ENCODE data around the gene GRK5.
A peak's percentile ranks its signal among the peaks of the same experiment; 100 is the strongest.

Gene GRK5

GRCh38 chr10:119339109-119339508, 131.7 kb downstream of the GRK5 start:
- peaks cover 0 to 29% (median 6%) of the 10 kb centered on the region in 4 donors for H3K4me1 ChIP-seq
- H3K27me3 ChIP-seq: no peaks in the 10 kb centered on the region
- no peak for TF ChIP-seq CTCF (IDR thresholded peaks at IDR 0.05)
- H3K27ac ChIP-seq: no peak overlapping the region
- no peaks in the 10 kb centered on the region for H3K9me3 ChIP-seq
- intact Hi-C loops (cut with DNase I; ENCODE audit: low total_unique reads): no loop called here
- H3K36me3 ChIP-seq: peaks cover 0 to 15% (median 8%) of the 10 kb centered on the region in 3 donors
- DNase-seq: no peak
- no peak overlapping the region for H3K4me3 ChIP-seq

GRCh38 chr10:119340893-119341458, 133.6 kb downstream of the GRK5 start:
- Histone ChIP-seq H3K36me3 (peaks cover 0 to 11% (median 5%) of the 10 kb centered on the region in 3 donors), H3K4me3 (no peak overlapping the region), H3K4me1 (peaks cover 0 to 18% (median 6%) of the 10 kb centered on the region in 4 donors), H3K27ac (no peak overlapping the region), H3K9me3 (no peaks in the 10 kb centered on the region), H3K27me3 (no peaks in the 10 kb centered on the region)
- no peak for DNase-seq
- intact Hi-C loops (cut with DNase I; ENCODE audit: low total_unique reads): no loop called here
- TF ChIP-seq CTCF (IDR thresholded peaks at IDR 0.05): no peak

- no peaks in the 10 kb centered on the region for H3K27me3 ChIP-seq
- peak in 1 of 2 donors; percentile 52 for DNase-seq
- peaks cover 0 to 24% (median 7%) of the 10 kb centered on the region in 4 donors for H3K4me1 ChIP-seq
- H3K9me3 ChIP-seq: no peaks in the 10 kb centered on the region
- H3K27ac ChIP-seq: no peak overlapping the region
- intact Hi-C loops (cut with DNase I; ENCODE audit: low total_unique reads): no loop called here
- TF ChIP-seq CTCF (IDR thresholded peaks at IDR 0.05): no peak
- H3K36me3 ChIP-seq: peaks cover 0 to 4% (median 0%) of the 10 kb centered on the region in 3 donors
- H3K4me3 ChIP-seq: no peak overlapping the region
These were observed 134.3 kb downstream of the GRK5 start for GRCh38 chr10:119341459-119342301.

- H3K27ac ChIP-seq: no peak overlapping the region
- intact Hi-C loops (cut with DNase I; ENCODE audit: low total_unique reads): no loop called here
- no peak overlapping the region for H3K4me3 ChIP-seq
- no peaks in the 10 kb centered on the region for H3K27me3 ChIP-seq
- TF ChIP-seq CTCF (IDR thresholded peaks at IDR 0.05): no peak
- H3K36me3 ChIP-seq: peaks cover 0 to 4% (median 0%) of the 10 kb centered on the region in 3 donors
- peaks cover 0 to 28% (median 7%) of the 10 kb centered on the region in 4 donors for H3K4me1 ChIP-seq
- no peak for DNase-seq
- H3K9me3 ChIP-seq: no peaks in the 10 kb centered on the region
These were observed 135.0 kb downstream of the GRK5 start for GRCh38 chr10:119342335-119342734.

DNA sequence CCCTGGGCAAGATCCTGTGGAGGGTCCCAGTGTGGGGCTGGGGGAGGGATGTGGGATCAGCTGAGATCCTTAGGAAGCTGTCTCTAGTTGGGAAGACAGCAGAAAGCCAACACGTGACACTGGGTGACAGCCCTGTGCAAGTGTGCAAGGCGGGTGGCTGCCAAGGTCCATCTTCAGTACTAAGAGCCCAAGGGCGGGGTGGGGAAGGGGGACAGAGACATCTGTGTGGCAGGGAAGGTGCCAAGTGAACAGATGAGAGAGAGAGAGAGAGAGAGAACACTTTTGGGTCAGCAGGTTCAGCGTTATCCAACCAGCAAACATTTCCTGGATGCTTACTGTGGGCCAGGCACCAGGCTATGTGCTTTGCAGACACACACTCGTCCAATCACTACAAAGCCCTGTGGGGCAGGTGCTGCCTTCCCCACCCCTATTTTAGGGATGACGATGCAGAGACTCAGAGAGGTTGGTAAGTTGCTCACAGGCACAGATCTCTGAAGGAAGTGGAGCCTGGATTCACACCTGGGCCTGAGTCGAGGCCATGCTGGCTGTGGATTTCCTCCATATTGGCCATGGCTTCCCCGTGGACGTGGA, 135.7 kb downstream of the GRK5 start:
- intact Hi-C loops (cut with DNase I; ENCODE audit: low total_unique reads): no loop called here
- no peak for TF ChIP-seq CTCF (IDR thresholded peaks at IDR 0.05)

More for the DNA sequence above, 135.7 kb downstream of the GRK5 start:
- DNase-seq: no peak
- Histone ChIP-seq H3K27me3 (no peaks in the 10 kb centered on the region), H3K9me3 (no peaks in the 10 kb centered on the region), H3K36me3 (peaks cover 0 to 8% (median 0%) of the 10 kb centered on the region in 3 donors), H3K4me3 (no peak overlapping the region), H3K4me1 (peaks cover 0 to 28% (median 7%) of the 10 kb centered on the region in 4 donors), H3K27ac (no peak overlapping the region)

All from tibial artery (tissue), 4 donors.